Measurements from ENCODE around the gene COL20A1. TPM values are rescaled to one million over a fixed set of nuclear protein-coding genes. Genes with fewer than 3 reads are reported as not detected.

The COL20A1 gene
- total RNA-seq, 1 donor from 2014 or later, result not detected

DNA sequence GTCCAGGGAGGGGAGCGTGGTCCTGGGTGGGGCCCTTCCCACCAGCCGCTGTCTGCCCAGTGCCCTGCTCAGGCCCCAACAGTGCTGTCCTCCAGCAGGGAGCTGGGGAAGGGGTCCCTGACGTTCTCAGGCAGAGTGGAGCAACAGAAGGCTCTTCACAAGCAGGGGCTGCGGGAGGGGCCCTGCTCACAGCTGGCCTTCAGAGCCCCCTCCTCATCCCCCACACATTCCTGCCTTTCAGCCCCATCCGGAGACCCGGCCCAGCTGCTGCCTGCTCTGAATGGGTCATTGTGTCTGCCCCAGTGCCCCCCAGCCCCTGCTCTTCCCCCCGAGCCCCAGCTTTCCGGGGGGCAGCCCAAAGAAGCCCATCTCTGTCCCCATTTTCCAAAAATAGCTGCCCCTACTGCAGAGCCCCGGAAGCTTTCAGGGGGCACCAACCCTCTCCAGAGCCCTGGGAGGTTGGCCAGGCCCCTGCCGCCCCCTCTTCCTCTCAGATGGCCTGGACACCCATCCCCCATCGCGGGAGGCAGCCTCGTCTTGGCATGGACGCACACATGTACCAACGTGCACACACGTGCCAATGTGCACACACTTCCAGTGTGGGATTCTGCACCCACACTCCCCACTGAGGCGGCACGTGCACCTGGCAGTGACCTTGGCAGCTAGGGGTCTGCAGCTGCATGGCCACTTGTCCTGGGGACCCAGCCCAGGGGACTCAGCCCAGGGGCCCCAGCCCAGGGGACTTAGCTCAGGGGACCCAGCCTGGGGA is 3.7 kb downstream of the COL20A1 start:
- Mint-ChIP-seq H3K4me3 (ENCODE audit: unreplicated experiment) (no peak overlapping the region), H3K36me3 (ENCODE audit: low read depth, unreplicated experiment) (no peaks in the 10 kb centered on the region), H3K4me1 (ENCODE audit: unreplicated experiment) (no peaks in the 10 kb centered on the region), H3K9me3 (ENCODE audit: unreplicated experiment) (no peaks in the 10 kb centered on the region), H3K27me3 (ENCODE audit: unreplicated experiment) (no peaks in the 10 kb centered on the region), H3K27ac (ENCODE audit: unreplicated experiment) (no peak overlapping the region)
- TF ChIP-seq, protein P1, sequence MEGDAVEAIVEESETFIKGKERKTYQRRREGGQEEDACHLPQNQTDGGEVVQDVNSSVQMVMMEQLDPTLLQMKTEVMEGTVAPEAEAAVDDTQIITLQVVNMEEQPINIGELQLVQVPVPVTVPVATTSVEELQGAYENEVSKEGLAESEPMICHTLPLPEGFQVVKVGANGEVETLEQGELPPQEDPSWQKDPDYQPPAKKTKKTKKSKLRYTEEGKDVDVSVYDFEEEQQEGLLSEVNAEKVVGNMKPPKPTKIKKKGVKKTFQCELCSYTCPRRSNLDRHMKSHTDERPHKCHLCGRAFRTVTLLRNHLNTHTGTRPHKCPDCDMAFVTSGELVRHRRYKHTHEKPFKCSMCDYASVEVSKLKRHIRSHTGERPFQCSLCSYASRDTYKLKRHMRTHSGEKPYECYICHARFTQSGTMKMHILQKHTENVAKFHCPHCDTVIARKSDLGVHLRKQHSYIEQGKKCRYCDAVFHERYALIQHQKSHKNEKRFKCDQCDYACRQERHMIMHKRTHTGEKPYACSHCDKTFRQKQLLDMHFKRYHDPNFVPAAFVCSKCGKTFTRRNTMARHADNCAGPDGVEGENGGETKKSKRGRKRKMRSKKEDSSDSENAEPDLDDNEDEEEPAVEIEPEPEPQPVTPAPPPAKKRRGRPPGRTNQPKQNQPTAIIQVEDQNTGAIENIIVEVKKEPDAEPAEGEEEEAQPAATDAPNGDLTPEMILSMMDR (IDR thresholded peaks at IDR 0.05; ENCODE audit: unreplicated experiment), result no peak
- no peak for DNase-seq (ENCODE audit: low spot score)

GRCh38 chr20:63297371-63297781 is 4.4 kb downstream of the COL20A1 start:
- DNase-seq (ENCODE audit: low spot score), result no peak
- TF ChIP-seq, protein P1 (IDR thresholded peaks at IDR 0.05; ENCODE audit: unreplicated experiment), result no peak
- Mint-ChIP-seq H3K4me3 (ENCODE audit: unreplicated experiment) (no peak overlapping the region), H3K27me3 (ENCODE audit: unreplicated experiment) (no peaks in the 10 kb centered on the region), H3K9me3 (ENCODE audit: unreplicated experiment) (no peaks in the 10 kb centered on the region), H3K4me1 (ENCODE audit: unreplicated experiment) (no peaks in the 10 kb centered on the region), H3K36me3 (ENCODE audit: low read depth, unreplicated experiment) (no peaks in the 10 kb centered on the region), H3K27ac (ENCODE audit: unreplicated experiment) (no peak overlapping the region)

DNA sequence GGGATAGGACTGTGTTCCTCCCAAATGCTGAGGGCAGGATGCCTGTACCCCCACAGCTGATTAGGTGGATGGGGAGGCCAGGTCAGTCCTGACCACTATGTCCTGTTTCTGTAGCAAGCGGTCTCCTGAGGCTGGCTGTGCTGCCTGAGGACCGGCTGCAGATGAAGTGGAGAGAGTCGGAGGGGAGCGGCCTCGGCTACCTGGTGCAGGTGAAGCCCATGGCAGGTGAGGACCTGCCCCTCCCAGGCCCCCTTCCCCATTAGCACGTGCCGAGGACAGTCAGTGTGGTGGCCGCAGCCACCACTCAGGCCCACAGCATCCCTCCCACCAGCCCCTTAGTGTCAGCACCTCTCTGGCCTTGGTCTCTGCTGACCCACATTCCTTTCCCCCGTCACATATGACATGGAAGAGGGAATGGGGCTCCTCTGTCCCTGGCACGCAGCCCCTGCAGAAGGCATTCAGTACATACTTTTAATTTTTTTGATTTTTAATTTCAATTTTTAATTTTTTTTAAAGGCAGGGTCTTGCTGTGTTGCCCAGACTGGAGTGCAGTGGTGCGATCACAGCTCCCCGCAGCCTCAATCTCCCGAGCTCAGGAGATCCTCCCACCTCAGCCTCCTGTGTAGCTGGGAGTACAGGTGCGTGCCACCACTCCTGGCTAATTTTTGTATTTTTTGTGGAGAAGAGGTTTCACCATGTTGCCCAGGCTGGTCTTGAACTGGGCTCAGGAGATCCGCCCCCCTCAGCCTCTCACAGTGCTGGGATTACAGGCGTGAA is 5.0 kb downstream of the COL20A1 start:
- Mint-ChIP-seq H3K9me3 (ENCODE audit: unreplicated experiment) (no peaks in the 10 kb centered on the region), H3K4me1 (ENCODE audit: unreplicated experiment) (no peaks in the 10 kb centered on the region), H3K27me3 (ENCODE audit: unreplicated experiment) (no peaks in the 10 kb centered on the region), H3K36me3 (ENCODE audit: low read depth, unreplicated experiment) (no peaks in the 10 kb centered on the region), H3K4me3 (ENCODE audit: unreplicated experiment) (no peak overlapping the region), H3K27ac (ENCODE audit: unreplicated experiment) (no peak overlapping the region)
- TF ChIP-seq, protein P1 (IDR thresholded peaks at IDR 0.05; ENCODE audit: unreplicated experiment), result no peak
- DNase-seq (ENCODE audit: low spot score), result no peak

GRCh38 chr20:63298731-63299312 is 5.8 kb downstream of the COL20A1 start:
- DNase-seq (ENCODE audit: low spot score), result no peak
- H3K27ac Mint-ChIP-seq (ENCODE audit: unreplicated experiment), result no peak overlapping the region
- H3K4me3 Mint-ChIP-seq (ENCODE audit: unreplicated experiment), result no peak overlapping the region
- H3K4me1 Mint-ChIP-seq (ENCODE audit: unreplicated experiment), result no peaks in the 10 kb centered on the region
- TF ChIP-seq, protein P1 (IDR thresholded peaks at IDR 0.05; ENCODE audit: unreplicated experiment), result no peak
- no peaks in the 10 kb centered on the region for H3K27me3 Mint-ChIP-seq (ENCODE audit: unreplicated experiment)
- no peaks in the 10 kb centered on the region for H3K9me3 Mint-ChIP-seq (ENCODE audit: unreplicated experiment)
- no peaks in the 10 kb centered on the region for H3K36me3 Mint-ChIP-seq (ENCODE audit: low read depth, unreplicated experiment)
